OCI-LY1 (cell line): ENCODE measurements around the gene TMPRSS5.

ENCODE experiments used
- H2AFZ ChIP-seq: fragments of 200-600 bp; sonication (generic), shearing (Covaris generic); 2 replicates; pipeline ENCODE4 v1.6.0; 2014; ENCODE audit warnings: antibody characterized with exemption, mild to moderate bottlenecking, low read length
- H3F3A ChIP-seq: fragments of 200-600 bp; sonication (generic), shearing (Covaris generic); 2 replicates; pipeline ENCODE4 v1.6.0; 2014; ENCODE audit warnings: mild to moderate bottlenecking, antibody characterized with exemption, low read length, moderate library complexity; ENCODE audit not compliant: insufficient read depth
- H3K27ac ChIP-seq: fragments of 200-600 bp; sonication (generic); 2 replicates; pipeline ENCODE4 v1.5.1; 2014; ENCODE audit warnings: low read length, mixed run types, mild to moderate bottlenecking, low read depth; ENCODE audit not compliant: poor library complexity, severe bottlenecking
- H3K27me3 ChIP-seq: fragments of 200-600 bp; sonication (generic); 2 replicates; pipeline ENCODE4 v1.6.0; 2014; ENCODE audit warnings: antibody characterized with exemption, mild to moderate bottlenecking, low read length, moderate library complexity; ENCODE audit not compliant: insufficient read depth
- H3K36me3 ChIP-seq: fragments of 200-600 bp; sonication (generic); 2 replicates; pipeline ENCODE4 v1.6.1; 2014; ENCODE audit warnings: mild to moderate bottlenecking, antibody characterized with exemption, low read length, moderate library complexity, mixed read lengths; ENCODE audit not compliant: insufficient read depth
- H3K4me1 ChIP-seq: fragments of 200-600 bp; sonication (generic); 2 replicates; pipeline ENCODE4 v1.5.1; 2014; ENCODE audit warnings: mild to moderate bottlenecking, low read length, moderate library complexity; ENCODE audit not compliant: insufficient read depth, severe bottlenecking
- H3K4me2 ChIP-seq: fragments of 200-600 bp; sonication (generic), shearing (Covaris generic); 2 replicates; pipeline ENCODE4 v1.6.1; 2014; ENCODE audit warnings: low read length
- H3K4me3 ChIP-seq: fragments of 200-600 bp; sonication (generic); 2 replicates; pipeline ENCODE4 v1.5.1; 2014; ENCODE audit warnings: low read length, low read depth, mild to moderate bottlenecking, mixed read lengths; ENCODE audit not compliant: poor library complexity, severe bottlenecking
- H3K79me2 ChIP-seq: fragments of 200-600 bp; shearing (Covaris generic); 2 replicates; pipeline ENCODE4 v1.6.1; 2016; ENCODE audit warnings: mixed run types, low read length, mixed read lengths; ENCODE audit not compliant: insufficient read depth
- H3K9ac ChIP-seq: fragments of 200-600 bp; sonication (generic), shearing (Covaris generic); 2 replicates; pipeline ENCODE4 v1.6.1; 2014; ENCODE audit warnings: mild to moderate bottlenecking, low read length, mixed read lengths
- H3K9me2 ChIP-seq: fragments of 200-600 bp; sonication (generic), shearing (Covaris generic); 2 replicates; pipeline ENCODE4 v1.6.1; 2014; ENCODE audit warnings: low read depth, mild to moderate bottlenecking, low read length, mixed read lengths
- H3K9me3 ChIP-seq: fragments of 200-600 bp; shearing (Covaris generic); 2 replicates; pipeline ENCODE4 v1.6.1; 2014; ENCODE audit warnings: low read length, mixed read lengths
- H4K20me1 ChIP-seq: fragments of 200-600 bp; sonication (generic), shearing (Covaris generic); 2 replicates; pipeline ENCODE4 v1.6.0; 2016; ENCODE audit warnings: mild to moderate bottlenecking, low read length; ENCODE audit not compliant: insufficient read depth
- CTCF ChIP-seq: fragments of 200-600 bp; sonication (generic), shearing (Covaris generic); IDR thresholded peaks from 2 replicates; pipeline ENCODE4 v1.5.1; 2017; ENCODE audit warnings: mild to moderate bottlenecking, antibody characterized with exemption, low read length, moderate library complexity, mixed read lengths
- EZH2 ChIP-seq: fragments of 200-600 bp; sonication (generic), shearing (Covaris generic); IDR thresholded peaks from 2 replicates; pipeline ENCODE4 v1.8.0; 2017; ENCODE audit warnings: borderline replicate concordance, mixed run types, mild to moderate bottlenecking, antibody characterized with exemption, low read length, moderate library complexity, mixed read lengths

The TMPRSS5 gene

GRCh38 chr11:113643701-113644100, 62.4 kb downstream of the TMPRSS5 start:
- H3K4me2 ChIP-seq: no peak overlapping the region
- no peak overlapping the region for H2AFZ ChIP-seq
- H3K27me3 ChIP-seq: no peaks in the 10 kb centered on the region
- no peaks in the 10 kb centered on the region for H4K20me1 ChIP-seq
- no peaks in the 10 kb centered on the region for H3K4me1 ChIP-seq
- H3K79me2 ChIP-seq: no peaks in the 10 kb centered on the region
- no peak overlapping the region for H3K4me3 ChIP-seq
- no peak for TF ChIP-seq CTCF
- no peaks in the 10 kb centered on the region for H3K9me2 ChIP-seq
- H3K9ac ChIP-seq: no peak overlapping the region
- no peak overlapping the region for H3K27ac ChIP-seq
- H3K36me3 ChIP-seq: no peaks in the 10 kb centered on the region
- H3K9me3 ChIP-seq: no peaks in the 10 kb centered on the region
- no peaks in the 10 kb centered on the region for H3F3A ChIP-seq

GRCh38 chr11:113643006-113643585, 63.0 kb downstream of the TMPRSS5 start:
- H3K9me3 ChIP-seq: no peaks in the 10 kb centered on the region
- no peak overlapping the region for H3K4me3 ChIP-seq

GRCh38 chr11:113642090-113642489, 64.0 kb downstream of the TMPRSS5 start:
- H3K9me2 ChIP-seq: no peaks in the 10 kb centered on the region
- no peak overlapping the region for H3K9ac ChIP-seq
- no peaks in the 10 kb centered on the region for H3F3A ChIP-seq
- no peak overlapping the region for H3K4me3 ChIP-seq
- H3K36me3 ChIP-seq: no peaks in the 10 kb centered on the region
- no peaks in the 10 kb centered on the region for H3K27me3 ChIP-seq
- no peak for TF ChIP-seq CTCF
- TF ChIP-seq EZH2: no peak
- no peaks in the 10 kb centered on the region for H4K20me1 ChIP-seq
- H3K9me3 ChIP-seq: no peaks in the 10 kb centered on the region
- no peak overlapping the region for H3K4me2 ChIP-seq
- H3K79me2 ChIP-seq: no peaks in the 10 kb centered on the region
- no peak overlapping the region for H2AFZ ChIP-seq
- H3K27ac ChIP-seq: no peak overlapping the region
- no peaks in the 10 kb centered on the region for H3K4me1 ChIP-seq

More at GRCh38 chr11:113643006-113643585, 63.0 kb downstream of the TMPRSS5 start:
- H3K9me2 ChIP-seq: no peaks in the 10 kb centered on the region
- no peak overlapping the region for H3K4me2 ChIP-seq
- H3K79me2 ChIP-seq: no peaks in the 10 kb centered on the region
- no peak overlapping the region for H3K27ac ChIP-seq
- no peaks in the 10 kb centered on the region for H3K27me3 ChIP-seq
- no peaks in the 10 kb centered on the region for H3K36me3 ChIP-seq
- TF ChIP-seq CTCF (no peak), EZH2 (no peak)
- no peaks in the 10 kb centered on the region for H3K4me1 ChIP-seq
- no peaks in the 10 kb centered on the region for H4K20me1 ChIP-seq
- H2AFZ ChIP-seq: no peak overlapping the region
- H3K9ac ChIP-seq: no peak overlapping the region
- H3F3A ChIP-seq: no peaks in the 10 kb centered on the region
